Lower lobe of right lung (tissue), 2 donors: ENCODE data around the gene FBN2. TPM values are rescaled to one million over a fixed set of nuclear protein-coding genes. Genes with fewer than 3 reads are reported as not detected.

ENCODE experiments used
- ATAC-seq, 2 donors: fragments of 200-7000 bp; cut with Tn5 transposase; one replicate each; pipeline ENCODE4 v1.9.1; 2020 to 2022; ENCODE audit warnings: mild to moderate bottlenecking in 2 of 2, moderate library complexity in 2 of 2
- DNase-seq: peaks from one replicate; pipeline ENCODE4 v3.0.0-alpha.2; 2020
- H3K27ac ChIP-seq: fragments of 200-600 bp; one replicate; pipeline ENCODE4 v1.8.0; 2022
- H3K27me3 ChIP-seq: fragments of 200-600 bp; one replicate; pipeline ENCODE4 v1.8.0; 2022; ENCODE audit warnings: low read depth
- H3K36me3 ChIP-seq: fragments of 200-600 bp; one replicate; pipeline ENCODE4 v1.8.0; 2022; ENCODE audit warnings: mild to moderate bottlenecking
- H3K4me1 ChIP-seq: fragments of 200-600 bp; one replicate; pipeline ENCODE4 v1.8.0; 2022
- H3K4me3 ChIP-seq: fragments of 200-600 bp; one replicate; pipeline ENCODE4 v1.8.0; 2022; ENCODE audit warnings: mild to moderate bottlenecking
- H3K9me3 ChIP-seq: fragments of 200-600 bp; one replicate; pipeline ENCODE4 v1.8.0; 2022
- intact Hi-C: fragments of 100-400 bp; cut with DNase I; formaldehyde crosslinking; loops from one replicate; pipeline ENCODE4 v1.11.0; 2022
- total RNA-seq: library from RNA; stranded (reverse); fragmentation: NEBNext Ultra II Directional; extraction: Animal tissue kit (Norgen Biotek cat#: 25700); gene quantifications from one replicate; pipeline ENCODE4 v1.2.1, GENCODE V29; 2021
- TF ChIP-seq, protein P1 (sequence below): fragments of 200-600 bp; IDR thresholded peaks from one replicate; pipeline ENCODE4 v1.8.0; 2022; ENCODE audit warnings: antibody characterized with exemption, mild to moderate bottlenecking
- donor health status: DM: no; HTN: yes; CAD: no; lungs with severe emphysema.

Gene FBN2
- total RNA-seq, 1 donor from 2014 or later = 0.83 TPM

DNA sequence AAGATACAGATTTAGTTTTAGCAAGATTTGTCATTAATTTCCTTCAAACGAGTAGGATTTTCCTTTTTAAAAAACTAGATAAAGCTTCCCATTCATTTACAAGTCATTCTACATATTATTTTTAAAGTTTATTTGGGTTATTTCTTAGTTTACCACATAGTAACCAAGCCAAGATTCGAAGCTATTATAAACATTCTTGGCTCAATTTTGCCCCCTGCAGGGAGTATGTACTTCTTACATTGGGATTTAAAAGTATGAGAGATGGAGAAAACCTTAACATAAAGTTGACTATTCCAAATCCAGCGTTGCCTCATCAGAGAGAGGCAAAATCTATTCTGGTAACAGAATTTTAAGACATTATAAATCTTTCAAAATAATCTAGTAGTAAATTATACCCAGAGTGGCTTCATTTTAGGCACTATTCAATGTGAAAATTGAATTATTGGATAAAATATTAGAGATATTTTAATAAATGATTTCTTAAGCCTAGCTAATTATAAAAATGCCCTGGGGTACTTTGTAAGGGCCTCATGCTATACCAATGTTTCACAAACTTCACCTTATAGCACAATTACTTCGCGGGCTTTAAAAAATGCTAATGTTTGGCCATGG is 39.1 kb downstream of the FBN2 start:
- ATAC-seq (peak in 1 of 2 donors; percentile 70), DNase-seq (no peak)
- TF ChIP-seq, protein P1, sequence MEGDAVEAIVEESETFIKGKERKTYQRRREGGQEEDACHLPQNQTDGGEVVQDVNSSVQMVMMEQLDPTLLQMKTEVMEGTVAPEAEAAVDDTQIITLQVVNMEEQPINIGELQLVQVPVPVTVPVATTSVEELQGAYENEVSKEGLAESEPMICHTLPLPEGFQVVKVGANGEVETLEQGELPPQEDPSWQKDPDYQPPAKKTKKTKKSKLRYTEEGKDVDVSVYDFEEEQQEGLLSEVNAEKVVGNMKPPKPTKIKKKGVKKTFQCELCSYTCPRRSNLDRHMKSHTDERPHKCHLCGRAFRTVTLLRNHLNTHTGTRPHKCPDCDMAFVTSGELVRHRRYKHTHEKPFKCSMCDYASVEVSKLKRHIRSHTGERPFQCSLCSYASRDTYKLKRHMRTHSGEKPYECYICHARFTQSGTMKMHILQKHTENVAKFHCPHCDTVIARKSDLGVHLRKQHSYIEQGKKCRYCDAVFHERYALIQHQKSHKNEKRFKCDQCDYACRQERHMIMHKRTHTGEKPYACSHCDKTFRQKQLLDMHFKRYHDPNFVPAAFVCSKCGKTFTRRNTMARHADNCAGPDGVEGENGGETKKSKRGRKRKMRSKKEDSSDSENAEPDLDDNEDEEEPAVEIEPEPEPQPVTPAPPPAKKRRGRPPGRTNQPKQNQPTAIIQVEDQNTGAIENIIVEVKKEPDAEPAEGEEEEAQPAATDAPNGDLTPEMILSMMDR = peak; percentile 45
- Histone ChIP-seq H3K36me3 (no peaks in the 10 kb centered on the region), H3K4me3 (no peak overlapping the region), H3K9me3 (no peaks in the 10 kb centered on the region), H3K4me1 (no peaks in the 10 kb centered on the region), H3K27me3 (no peaks in the 10 kb centered on the region), H3K27ac (no peak overlapping the region)
- intact Hi-C loops = loop anchor here (5.0 kb wide), 1 partner anchor 287 kb away; no protein-coding TSS in a partner anchor

DNA sequence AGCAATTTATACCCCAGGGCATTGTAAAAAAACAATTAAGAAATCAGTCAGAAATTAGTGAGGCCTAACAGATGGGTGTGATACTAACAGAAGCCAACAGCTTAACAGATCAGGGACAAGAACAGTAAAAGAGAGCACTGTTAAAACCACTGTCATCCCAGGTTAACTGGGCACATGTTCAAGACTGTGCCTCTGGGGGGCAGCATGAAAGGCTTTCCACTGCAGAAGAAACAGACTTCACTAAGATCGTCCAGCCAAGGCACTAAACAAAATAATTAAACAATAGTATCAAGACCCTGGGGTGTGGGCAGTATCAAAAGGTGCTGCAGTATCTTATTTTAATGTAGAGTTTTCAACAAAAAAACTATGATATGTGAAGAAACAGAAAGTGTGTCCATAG is 43.5 kb downstream of the FBN2 start:
- no peak for DNase-seq
- intact Hi-C loops = no loop called here
- H3K27ac ChIP-seq = no peak overlapping the region

DNA sequence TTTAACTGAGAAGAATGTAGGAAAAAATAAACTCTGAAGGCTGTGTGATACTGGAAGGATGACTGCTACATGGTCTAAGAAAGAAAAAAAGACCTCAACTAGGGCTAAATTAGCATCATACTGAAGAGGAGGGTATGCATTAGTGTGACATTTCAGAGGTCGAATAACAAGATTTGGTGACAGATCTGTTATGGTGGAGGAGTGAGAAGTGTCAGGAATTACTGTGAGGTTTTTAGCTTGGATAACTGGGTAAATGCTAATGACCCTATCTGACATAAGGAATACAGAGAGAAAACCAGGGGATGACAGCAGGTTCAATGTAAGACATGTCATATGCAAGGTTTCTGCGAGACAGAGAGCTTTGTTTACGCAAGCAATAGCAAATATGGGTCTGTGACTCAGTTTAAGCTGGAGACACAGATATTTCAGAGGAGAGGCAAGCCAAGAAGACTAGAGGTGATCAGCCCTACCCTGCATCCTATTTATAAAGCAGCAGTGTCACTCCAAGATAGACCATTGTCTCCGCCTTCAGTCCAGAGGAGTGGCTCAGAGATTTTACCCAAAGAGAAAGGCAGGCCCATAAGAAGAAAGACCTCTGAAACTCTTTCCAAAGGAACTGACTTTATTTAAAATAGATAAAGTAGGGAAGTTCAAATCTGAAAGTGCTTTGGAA is 44.3 kb downstream of the FBN2 start:
- Histone ChIP-seq H3K27me3 (no peaks in the 10 kb centered on the region), H3K27ac (no peak overlapping the region), H3K4me3 (no peak overlapping the region), H3K4me1 (no peaks in the 10 kb centered on the region), H3K9me3 (no peaks in the 10 kb centered on the region), H3K36me3 (no peaks in the 10 kb centered on the region)
- ATAC-seq = no peak
- no peak for DNase-seq
- intact Hi-C loops = no loop called here
- TF ChIP-seq, protein P1 = no peak

More for the DNA sequence above, 43.5 kb downstream of the FBN2 start:
- no peaks in the 10 kb centered on the region for H3K27me3 ChIP-seq
- no peaks in the 10 kb centered on the region for H3K36me3 ChIP-seq
- no peaks in the 10 kb centered on the region for H3K9me3 ChIP-seq
- H3K4me3 ChIP-seq = no peak overlapping the region
- no peak for ATAC-seq
- H3K4me1 ChIP-seq = no peaks in the 10 kb centered on the region
- TF ChIP-seq, protein P1 = no peak

DNA sequence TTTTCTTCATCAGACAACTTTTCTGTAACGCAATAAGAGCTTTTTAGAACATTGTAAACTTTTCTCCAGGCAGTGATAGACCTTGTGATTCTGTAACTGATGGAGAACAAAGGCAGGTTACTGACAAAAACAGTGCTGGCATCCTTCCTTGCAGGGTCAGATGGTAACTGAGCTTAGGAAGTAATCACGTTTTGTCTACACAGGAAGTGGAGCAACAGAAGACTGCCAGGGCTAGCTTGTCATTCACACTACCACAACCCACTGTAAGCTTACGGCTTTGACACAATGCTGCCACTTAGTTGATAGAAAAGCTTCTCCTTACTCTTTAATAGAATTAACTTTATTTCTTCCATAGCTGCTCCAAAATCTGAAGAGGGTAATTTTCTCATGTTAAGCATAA is 46.8 kb downstream of the FBN2 start:
- ATAC-seq = no peak
- Histone ChIP-seq H3K9me3 (no peaks in the 10 kb centered on the region), H3K27ac (no peak overlapping the region), H3K4me1 (no peaks in the 10 kb centered on the region), H3K36me3 (no peaks in the 10 kb centered on the region), H3K27me3 (no peaks in the 10 kb centered on the region), H3K4me3 (no peak overlapping the region)
- TF ChIP-seq, protein P1 = no peak
- DNase-seq = no peak
- intact Hi-C loops = no loop called here

DNA sequence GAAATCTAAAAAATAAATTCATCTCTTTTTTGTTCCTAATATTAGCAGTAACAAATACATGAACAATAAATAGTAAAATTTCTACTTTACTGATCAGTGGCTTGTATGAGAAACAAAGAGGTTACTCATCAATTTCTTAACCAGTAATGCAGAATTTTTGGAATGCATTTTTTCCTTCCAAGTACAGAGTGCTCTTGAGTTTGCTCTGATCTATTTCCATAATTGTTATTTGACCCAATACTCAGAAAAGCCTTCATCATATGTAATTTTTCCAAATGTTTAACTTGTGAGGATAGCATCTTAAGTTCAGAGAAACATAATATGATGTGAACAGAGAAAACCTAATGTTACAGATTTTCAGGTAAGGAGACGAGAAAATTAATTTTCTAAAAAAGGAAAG is 47.3 kb downstream of the FBN2 start:
- TF ChIP-seq, protein P1 = no peak

More for the DNA sequence above, 47.3 kb downstream of the FBN2 start:
- Histone ChIP-seq H3K4me3 (no peak overlapping the region), H3K27me3 (no peaks in the 10 kb centered on the region), H3K4me1 (no peaks in the 10 kb centered on the region), H3K36me3 (no peaks in the 10 kb centered on the region), H3K9me3 (no peaks in the 10 kb centered on the region), H3K27ac (no peak overlapping the region)
- no peak for ATAC-seq
- intact Hi-C loops = no loop called here
- DNase-seq = no peak
